ENCODE results near the gene TMEM135. TPM values are rescaled to one million over a fixed set of nuclear protein-coding genes. Genes with fewer than 3 reads are reported as not detected.

TMEM135 gene
- total RNA-seq, 1 experiment from 2014 or later: 11.0 TPM

DNA sequence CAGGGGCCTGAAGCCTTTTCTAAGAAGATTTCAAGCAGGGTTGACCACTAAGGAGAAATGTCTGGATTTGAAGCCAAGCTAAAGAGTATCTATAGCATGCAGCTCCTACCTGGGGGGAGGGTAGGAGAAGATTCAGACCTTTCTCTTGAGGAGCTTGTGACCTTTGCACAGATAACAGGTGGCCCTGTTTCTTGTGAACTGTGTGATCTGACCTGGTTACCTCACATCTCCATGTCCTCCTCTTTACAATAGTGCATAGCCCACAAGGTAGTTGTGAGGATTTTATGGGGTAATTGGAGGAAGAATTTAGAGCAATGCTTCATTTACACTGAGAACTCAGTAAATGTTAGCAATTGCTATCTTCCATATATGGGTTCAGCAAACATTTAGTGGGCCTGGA is 310.1 kb downstream of the TMEM135 start:
- DNase-seq (ENCODE audit: low read depth): no peak

DNA sequence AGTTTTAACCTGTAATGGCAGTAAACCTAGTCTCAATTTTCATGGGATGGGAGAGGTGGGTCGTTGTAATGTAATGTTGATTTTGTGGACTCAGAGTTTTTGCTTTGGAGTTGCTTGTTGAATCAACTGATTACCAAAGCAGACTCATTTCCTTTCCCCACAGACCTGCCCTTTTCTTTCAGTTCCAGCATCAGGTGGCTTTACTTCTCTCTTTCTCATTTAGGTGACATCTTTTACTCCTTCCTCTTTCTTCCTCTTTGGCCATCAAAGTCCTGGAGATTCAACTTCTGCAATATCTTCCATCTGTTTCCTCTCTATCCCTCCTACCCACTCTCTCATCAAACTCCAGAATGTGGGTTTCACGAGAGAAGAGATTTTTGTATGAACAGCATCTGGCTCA is 313.9 kb downstream of the TMEM135 start:
- no peak for DNase-seq (ENCODE audit: low read depth)
- in situ Hi-C loops (cut with HindIII; ENCODE audit: low pct_unique_long_range_greater_than_20kb, low sequenced_read_pairs): no loop called here

More for the DNA sequence above, 310.1 kb downstream of the TMEM135 start:
- in situ Hi-C loops (cut with HindIII; ENCODE audit: low pct_unique_long_range_greater_than_20kb, low sequenced_read_pairs): no loop called here

DNA sequence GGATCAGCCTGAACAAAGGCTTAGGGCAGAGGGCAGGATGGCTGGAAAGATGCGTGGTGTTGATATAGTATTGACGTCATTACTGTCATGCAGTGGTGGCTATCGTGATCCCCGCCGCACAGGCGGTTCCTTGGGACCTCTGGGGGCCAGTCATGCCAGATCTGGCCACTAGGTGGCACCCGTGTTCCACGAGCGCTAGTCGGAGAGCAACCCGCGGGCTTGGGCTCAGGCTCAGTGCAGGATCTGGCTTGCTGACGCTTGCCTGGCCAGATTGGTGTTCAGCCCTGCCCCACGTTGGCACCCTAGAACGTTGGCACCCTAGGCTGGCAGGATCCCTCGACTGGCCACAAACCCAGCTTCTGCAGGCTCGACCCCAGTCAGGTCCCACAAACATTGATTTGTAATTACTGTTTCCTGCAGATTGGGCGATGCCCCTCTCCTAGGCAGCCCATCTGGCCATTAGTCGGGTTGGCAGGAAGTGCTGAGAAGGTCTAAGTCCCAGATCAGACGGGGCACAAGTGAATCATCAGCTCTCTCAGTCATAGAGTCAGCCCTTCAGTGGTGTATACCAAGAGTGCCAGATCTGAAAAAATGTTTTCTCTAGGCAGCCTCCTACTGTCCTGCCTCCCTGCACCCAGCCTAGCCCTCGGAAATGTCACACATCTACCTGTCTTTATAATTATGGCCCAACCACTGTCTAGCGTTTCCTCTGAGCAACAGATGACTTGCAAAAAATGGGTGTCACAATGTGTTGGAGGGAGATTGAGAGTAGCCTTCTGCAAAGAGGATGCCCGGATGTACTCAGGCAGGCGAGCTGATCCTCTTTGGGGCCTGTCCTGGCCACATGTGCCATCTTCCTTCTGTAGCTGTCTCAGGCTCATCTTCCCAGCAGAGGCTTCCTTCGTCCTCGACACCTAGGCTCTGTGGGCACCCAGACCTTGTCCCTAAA is 315.3 kb downstream of the TMEM135 start:
- DNase-seq (ENCODE audit: low read depth): peak; percentile 50
- in situ Hi-C loops (cut with HindIII; ENCODE audit: low pct_unique_long_range_greater_than_20kb, low sequenced_read_pairs): no loop called here

- DNase-seq (ENCODE audit: low read depth): no peak
- in situ Hi-C loops (cut with HindIII; ENCODE audit: low pct_unique_long_range_greater_than_20kb, low sequenced_read_pairs): no loop called here
Measured at GRCh38 chr11:87353771-87354345, 316.1 kb downstream of the TMEM135 start.

GRCh38 chr11:87355596-87355995 is 317.9 kb downstream of the TMEM135 start:
- in situ Hi-C loops (cut with HindIII; ENCODE audit: low pct_unique_long_range_greater_than_20kb, low sequenced_read_pairs): no loop called here
- no peak for DNase-seq (ENCODE audit: low read depth)

GRCh38 chr11:87356428-87356827 is 318.7 kb downstream of the TMEM135 start:
- no peak for DNase-seq (ENCODE audit: low read depth)
- in situ Hi-C loops (cut with HindIII; ENCODE audit: low pct_unique_long_range_greater_than_20kb, low sequenced_read_pairs): no loop called here

GRCh38 chr11:87358461-87358860 is 320.7 kb downstream of the TMEM135 start:
- in situ Hi-C loops (cut with HindIII; ENCODE audit: low pct_unique_long_range_greater_than_20kb, low sequenced_read_pairs): no loop called here
- DNase-seq (ENCODE audit: low read depth): no peak

DNA sequence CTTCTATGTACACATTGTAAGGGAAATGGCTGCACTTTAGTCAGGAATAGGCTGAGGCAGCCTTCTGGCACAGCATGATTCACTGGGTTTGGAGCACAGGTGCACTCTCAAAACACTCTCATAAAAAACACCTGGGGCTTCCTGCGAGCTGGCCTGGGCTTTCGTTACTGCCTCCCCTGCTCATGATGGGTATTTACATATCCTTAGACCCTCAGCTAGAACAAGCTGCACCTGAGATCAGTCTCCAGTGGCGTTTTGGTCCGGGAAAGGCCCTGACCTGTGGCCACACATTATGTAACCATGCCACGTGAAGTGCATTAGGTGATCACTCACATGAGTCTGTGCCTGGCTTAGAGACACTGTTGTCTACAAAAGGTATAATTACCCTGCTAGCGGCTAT is 321.7 kb downstream of the TMEM135 start:
- in situ Hi-C loops (cut with HindIII; ENCODE audit: low pct_unique_long_range_greater_than_20kb, low sequenced_read_pairs): no loop called here
- DNase-seq (ENCODE audit: low read depth): no peak

- no peak for DNase-seq (ENCODE audit: low read depth)
- in situ Hi-C loops (cut with HindIII; ENCODE audit: low pct_unique_long_range_greater_than_20kb, low sequenced_read_pairs): no loop called here
Measured at GRCh38 chr11:87361891-87362290, 324.2 kb downstream of the TMEM135 start.

DNA sequence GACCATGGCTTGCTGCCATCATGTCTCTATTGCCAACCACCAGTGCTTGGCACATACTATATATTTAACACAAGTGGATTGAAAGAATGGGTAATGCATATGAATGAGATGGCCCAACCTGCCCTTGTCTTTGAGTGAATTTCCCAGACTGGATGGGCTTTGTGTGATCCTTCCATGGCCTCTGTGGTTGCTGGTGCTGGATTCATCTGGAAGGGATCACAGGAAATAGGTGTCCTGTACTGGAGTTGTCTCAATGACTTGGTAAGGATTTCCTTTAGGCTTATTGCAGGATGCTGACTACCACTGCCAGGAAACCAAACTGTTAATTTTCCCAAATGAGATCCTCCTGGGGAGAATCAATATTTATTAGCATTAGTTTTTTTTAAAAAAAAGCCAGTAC is 328.6 kb downstream of the TMEM135 start:
- in situ Hi-C loops (cut with HindIII; ENCODE audit: low pct_unique_long_range_greater_than_20kb, low sequenced_read_pairs): no loop called here
- no peak for DNase-seq (ENCODE audit: low read depth)

DNA sequence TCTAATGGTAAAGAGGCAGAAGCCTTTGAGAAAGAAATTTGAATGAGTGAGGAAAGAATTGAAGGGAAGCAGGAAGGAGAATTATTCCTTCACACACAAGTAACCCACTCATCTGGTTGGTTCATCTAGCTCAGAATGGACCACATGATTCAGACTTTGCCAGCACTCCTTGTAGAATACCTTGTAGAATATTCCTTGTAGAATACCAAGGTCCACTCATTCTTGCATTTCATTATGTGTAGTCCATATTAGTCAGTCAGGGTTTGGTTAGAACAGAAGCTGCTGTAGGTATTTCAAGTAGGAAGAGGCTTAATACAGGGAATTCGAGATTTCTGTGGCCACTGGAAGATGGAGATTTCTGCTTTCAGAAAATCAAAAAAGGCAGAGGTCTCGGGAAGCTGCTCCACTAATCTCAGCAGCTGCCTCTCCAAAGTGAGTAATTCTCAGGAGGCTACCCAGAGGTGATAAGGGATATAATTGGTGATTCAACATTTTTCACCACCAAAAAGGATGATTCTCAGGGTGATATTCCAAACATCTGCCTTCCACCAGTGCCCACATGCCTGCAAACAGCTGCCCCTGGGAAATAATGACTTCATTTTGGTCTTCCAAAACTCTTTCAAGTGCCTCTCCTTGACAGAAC is 329.1 kb downstream of the TMEM135 start:
- in situ Hi-C loops (cut with HindIII; ENCODE audit: low pct_unique_long_range_greater_than_20kb, low sequenced_read_pairs): no loop called here

DNA sequence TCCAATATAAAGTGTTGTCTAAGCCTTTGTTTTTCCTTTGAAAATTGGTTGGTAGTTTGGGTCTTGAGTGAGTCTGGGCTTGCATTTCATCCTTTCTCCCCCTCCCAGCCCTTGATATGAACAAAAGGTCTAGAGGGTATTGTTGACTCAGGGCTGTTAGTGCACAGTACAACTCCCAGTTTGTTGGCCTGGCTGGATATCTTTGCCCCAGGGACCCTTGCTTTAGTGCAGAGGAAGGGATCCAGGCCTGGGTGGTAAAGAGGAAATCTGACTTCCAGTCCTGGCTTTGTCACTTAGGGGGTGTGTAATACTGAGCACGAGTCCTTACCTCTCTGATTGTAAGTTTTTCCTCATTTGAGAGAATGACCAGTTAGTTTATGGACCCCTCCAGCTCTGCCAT is 330.4 kb downstream of the TMEM135 start:
- no peak for DNase-seq (ENCODE audit: low read depth)
- in situ Hi-C loops (cut with HindIII; ENCODE audit: low pct_unique_long_range_greater_than_20kb, low sequenced_read_pairs): no loop called here

More for the DNA sequence above, 329.1 kb downstream of the TMEM135 start:
- no peak for DNase-seq (ENCODE audit: low read depth)

DNA sequence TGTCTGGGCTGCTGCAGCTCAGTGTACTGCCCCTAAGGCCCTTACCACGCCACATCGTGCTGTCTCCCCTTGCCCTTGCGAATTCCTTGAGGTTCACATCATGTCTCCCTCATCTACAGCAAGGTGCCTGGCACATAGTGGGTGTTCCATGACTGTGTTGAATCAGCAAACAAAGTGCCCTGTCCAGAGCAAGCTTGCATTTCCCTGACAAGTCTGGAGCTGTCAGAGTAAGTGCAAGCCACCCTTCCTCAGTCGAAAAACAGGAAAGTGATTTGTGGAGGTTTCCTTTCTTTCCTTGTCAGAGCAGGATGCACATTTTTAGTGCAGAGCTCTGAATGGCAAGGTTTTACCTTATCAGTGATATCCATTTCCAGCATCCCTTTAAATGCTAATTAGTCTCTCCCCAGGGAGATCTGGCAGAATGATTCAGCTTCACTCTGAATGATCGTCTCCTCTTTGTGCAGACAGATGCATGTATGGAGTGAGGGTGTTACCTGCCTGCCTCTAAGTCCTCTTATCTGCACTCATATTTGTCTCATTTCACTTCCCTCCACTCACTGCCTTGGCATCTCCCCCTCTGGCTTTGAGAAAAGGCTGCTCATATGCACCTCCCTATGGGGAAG is 331.2 kb downstream of the TMEM135 start:
- in situ Hi-C loops (cut with HindIII; ENCODE audit: low pct_unique_long_range_greater_than_20kb, low sequenced_read_pairs): no loop called here
- DNase-seq (ENCODE audit: low read depth): no peak

DNA sequence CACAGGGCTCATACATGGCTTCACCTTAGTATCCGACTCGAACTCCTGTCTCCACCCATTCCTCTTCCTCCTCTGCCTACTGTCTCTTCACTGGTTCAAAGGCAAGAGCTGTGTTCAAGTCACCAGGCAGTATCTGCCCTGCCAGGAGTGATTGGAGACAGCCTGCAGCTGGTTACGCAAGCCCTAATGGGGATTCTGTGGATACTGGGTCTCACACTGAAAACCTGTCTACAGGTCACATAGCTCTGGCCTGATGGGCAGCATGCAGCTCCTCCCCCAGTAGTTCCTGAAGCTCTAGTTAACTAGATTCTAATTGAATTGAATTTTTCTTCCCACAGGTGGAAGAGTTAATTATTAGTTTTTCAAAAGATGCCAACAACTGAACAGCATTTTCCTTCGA is 332.2 kb downstream of the TMEM135 start:
- DNase-seq (ENCODE audit: low read depth): no peak
- in situ Hi-C loops (cut with HindIII; ENCODE audit: low pct_unique_long_range_greater_than_20kb, low sequenced_read_pairs): no loop called here

- in situ Hi-C loops (cut with HindIII; ENCODE audit: low pct_unique_long_range_greater_than_20kb, low sequenced_read_pairs): no loop called here
- no peak for DNase-seq (ENCODE audit: low read depth)
Measured at GRCh38 chr11:87372065-87372464, 334.3 kb downstream of the TMEM135 start.

All from Caki2 (cell line).